ENCODE data around the gene PTPN1. TPM values are rescaled to one million over a fixed set of nuclear protein-coding genes. Genes with fewer than 3 reads are reported as not detected.
"Not testable (repeated sequence)": the region's sequence is repeated elsewhere in the genome, so short reads cannot be mapped to it uniquely, and the experiment has no call there.

PTPN1 gene
- total RNA-seq, 3 donors from 2014 or later (not counting 1 experiment from before 2014, with no cell fraction given) = 52.9 to 64.5 (median 58.3) TPM

GRCh38 chr20:50615407-50615806, 105.2 kb downstream of the PTPN1 start:
- Mint-ChIP-seq H3K4me3 (no peak overlapping the region), H3K4me1 (no peaks in the 10 kb centered on the region), H3K27ac (no peak overlapping the region), H3K27me3 (ENCODE audit: low read depth in 2 of 2) (no peaks in the 10 kb centered on the region), H3K9me3 (no peaks in the 10 kb centered on the region), H3K36me3 (no peaks in the 10 kb centered on the region)
- DNase-seq (no peak), ATAC-seq (no peak)
- Histone ChIP-seq H3K9me3 (ENCODE audit: control insufficient read depth, insufficient read depth, low read length) (no peaks in the 10 kb centered on the region), H3K27me3 (ENCODE audit: control insufficient read depth, insufficient read depth, low read length) (no peaks in the 10 kb centered on the region), H3K27ac (ENCODE audit: low read length) (no peak overlapping the region), H3K36me3 (ENCODE audit: control insufficient read depth, insufficient read depth, low read length) (no peaks in the 10 kb centered on the region), H3K4me1 (ENCODE audit: control insufficient read depth, insufficient read depth, low read length) (no peaks in the 10 kb centered on the region), H3K4me3 (ENCODE audit: low read length) (no peak overlapping the region)
- intact Hi-C loops (cut with micrococcal nuclease) = no loop called here
- TF ChIP-seq CTCF (IDR thresholded peaks at IDR 0.05) = no peak
- WGBS (ENCODE audit: insufficient coverage) = 93% methylated on average over 6 of the region's 6 CpGs

- Histone ChIP-seq H3K27me3 (ENCODE audit: control insufficient read depth, insufficient read depth, low read length) (no peaks in the 10 kb centered on the region), H3K4me1 (ENCODE audit: control insufficient read depth, insufficient read depth, low read length) (no peaks in the 10 kb centered on the region), H3K4me3 (ENCODE audit: low read length) (no peak overlapping the region), H3K36me3 (ENCODE audit: control insufficient read depth, insufficient read depth, low read length) (no peaks in the 10 kb centered on the region), H3K9me3 (ENCODE audit: control insufficient read depth, insufficient read depth, low read length) (no peaks in the 10 kb centered on the region), H3K27ac (ENCODE audit: low read length) (no peak overlapping the region)
- DNase-seq (no peak), ATAC-seq (no peak)
- H3K27me3 Mint-ChIP-seq (ENCODE audit: low read depth in 2 of 2) = no peaks in the 10 kb centered on the region
- intact Hi-C loops (cut with micrococcal nuclease) = no loop called here
- H3K27ac Mint-ChIP-seq = no peak overlapping the region
- H3K4me3 Mint-ChIP-seq = no peak overlapping the region
- WGBS (ENCODE audit: insufficient coverage) = 85% methylated on average over 5 of the region's 5 CpGs
- TF ChIP-seq CTCF (IDR thresholded peaks at IDR 0.05) = no peak
- H3K4me1 Mint-ChIP-seq = no peaks in the 10 kb centered on the region
- H3K9me3 Mint-ChIP-seq = no peaks in the 10 kb centered on the region
- H3K36me3 Mint-ChIP-seq = no peaks in the 10 kb centered on the region
Measured at GRCh38 chr20:50617022-50617421, 106.8 kb downstream of the PTPN1 start.

- Mint-ChIP-seq H3K27me3 (ENCODE audit: low read depth in 2 of 2) (no peaks in the 10 kb centered on the region), H3K36me3 (no peaks in the 10 kb centered on the region), H3K27ac (no peak overlapping the region), H3K4me3 (no peak overlapping the region), H3K9me3 (no peaks in the 10 kb centered on the region), H3K4me1 (no peaks in the 10 kb centered on the region)
- no peak for TF ChIP-seq CTCF (IDR thresholded peaks at IDR 0.05)
- intact Hi-C loops (cut with micrococcal nuclease) = no loop called here
- H3K9me3 ChIP-seq (ENCODE audit: control insufficient read depth, insufficient read depth, low read length) = no peaks in the 10 kb centered on the region
- no peaks in the 10 kb centered on the region for H3K27me3 ChIP-seq (ENCODE audit: control insufficient read depth, insufficient read depth, low read length)
- no peaks in the 10 kb centered on the region for H3K36me3 ChIP-seq (ENCODE audit: control insufficient read depth, insufficient read depth, low read length)
- no peak overlapping the region for H3K4me3 ChIP-seq (ENCODE audit: low read length)
- no peaks in the 10 kb centered on the region for H3K4me1 ChIP-seq (ENCODE audit: control insufficient read depth, insufficient read depth, low read length)
- DNase-seq (no peak), ATAC-seq (no peak)
- WGBS (ENCODE audit: insufficient coverage) = 95% methylated on average over 1 of the region's 1 CpG
- no peak overlapping the region for H3K27ac ChIP-seq (ENCODE audit: low read length)
Measured at GRCh38 chr20:50618537-50618936, 108.4 kb downstream of the PTPN1 start.

GRCh38 chr20:50620459-50620858, 110.3 kb downstream of the PTPN1 start:
- H3K9me3 Mint-ChIP-seq; intact Hi-C loops (cut with micrococcal nuclease); H3K27me3 ChIP-seq (ENCODE audit: control insufficient read depth, insufficient read depth, low read length); H3K27me3 Mint-ChIP-seq (ENCODE audit: low read depth in 2 of 2); ATAC-seq; H3K36me3 Mint-ChIP-seq; H3K36me3 ChIP-seq (ENCODE audit: control insufficient read depth, insufficient read depth, low read length); H3K27ac Mint-ChIP-seq; DNase-seq; H3K4me3 Mint-ChIP-seq; H3K4me1 Mint-ChIP-seq; H3K9me3 ChIP-seq (ENCODE audit: control insufficient read depth, insufficient read depth, low read length); H3K27ac ChIP-seq (ENCODE audit: low read length); H3K4me3 ChIP-seq (ENCODE audit: low read length); H3K4me1 ChIP-seq (ENCODE audit: control insufficient read depth, insufficient read depth, low read length): not testable (repeated sequence)
- 99% methylated on average over 9 of the region's 9 CpGs for WGBS (ENCODE audit: insufficient coverage)

Measured in natural killer cell (primary cell).